H9 (cell line): ENCODE data around the gene DOCK1. TPM values are rescaled to one million over a fixed set of nuclear protein-coding genes. Genes with fewer than 3 reads are reported as not detected.
A peak's percentile ranks its signal among the peaks of the same experiment; 100 is the strongest.

Experiments
- DNase-seq: peaks from one replicate; pipeline ENCODE4 v3.0.0-alpha.2; 2017
- H2AFZ ChIP-seq: one replicate; pipeline ENCODE4 v1.6.1; 2013; ENCODE audit warnings: mild to moderate bottlenecking, low read length, control low read depth, moderate library complexity
- H2AK5ac ChIP-seq: 2 replicates; pipeline ENCODE4 v1.6.1; 2013; ENCODE audit warnings: low read length, control low read depth, mixed read lengths; ENCODE audit not compliant: insufficient read length
- H2BK120ac ChIP-seq: one replicate; pipeline ENCODE4 v1.6.1; 2013; ENCODE audit warnings: low read depth, mild to moderate bottlenecking, low read length, control low read depth, inconsistent platforms; ENCODE audit not compliant: poor library complexity, severe bottlenecking
- H2BK12ac ChIP-seq: 2 replicates; pipeline ENCODE4 v1.6.1; 2013; ENCODE audit warnings: low read length, control low read depth, mixed read lengths, low read depth; ENCODE audit not compliant: insufficient read length
- H2BK15ac ChIP-seq: 2 replicates; pipeline ENCODE4 v1.6.1; 2013; ENCODE audit warnings: low read depth, low read length, control low read depth
- H2BK20ac ChIP-seq: one replicate; pipeline ENCODE4 v1.6.1; 2013; ENCODE audit warnings: low read depth, mild to moderate bottlenecking, low read length, control low read depth, inconsistent platforms; ENCODE audit not compliant: poor library complexity, severe bottlenecking
- H2BK5ac ChIP-seq: 2 replicates; pipeline ENCODE4 v1.6.1; 2013; ENCODE audit warnings: low read length, control low read depth, mixed read lengths; ENCODE audit not compliant: insufficient read length
- H3K14ac ChIP-seq: 2 replicates; pipeline ENCODE4 v1.6.1; 2013; ENCODE audit warnings: low read length, control low read depth; ENCODE audit not compliant: insufficient read depth
- H3K18ac ChIP-seq: 2 replicates; pipeline ENCODE4 v1.6.1; 2013; ENCODE audit warnings: low read depth, mild to moderate bottlenecking, mixed read lengths, low read length, control low read depth; ENCODE audit not compliant: insufficient read length
- H3K23ac ChIP-seq: 2 replicates; pipeline ENCODE4 v1.6.1; 2013; ENCODE audit warnings: low read length, control low read depth, mixed read lengths, low read depth; ENCODE audit not compliant: insufficient read length
- H3K23me2 ChIP-seq: 2 replicates; pipeline ENCODE4 v1.6.1; 2013; ENCODE audit warnings: low read depth, mild to moderate bottlenecking, mixed read lengths, low read length, control low read depth; ENCODE audit not compliant: insufficient read length, poor library complexity, severe bottlenecking
- H3K27ac ChIP-seq: 2 replicates; pipeline ENCODE4 v1.5.1; 2013; ENCODE audit warnings: low read length, control low read depth, mixed read lengths, low read depth; ENCODE audit not compliant: insufficient read length
- H3K27me3 ChIP-seq: 2 replicates; pipeline ENCODE4 v1.6.1; 2013; ENCODE audit warnings: low read length, control low read depth, inconsistent platforms; ENCODE audit not compliant: insufficient read depth
- H3K4ac ChIP-seq: 2 replicates; pipeline ENCODE4 v1.6.1; 2013; ENCODE audit warnings: low read depth, mild to moderate bottlenecking, control low read depth, inconsistent platforms, low read length, moderate library complexity
- H3K4me1 ChIP-seq: 2 replicates; pipeline ENCODE4 v1.6.1; 2013; ENCODE audit warnings: low read length, control low read depth, inconsistent platforms; ENCODE audit not compliant: insufficient read depth
- H3K4me2 ChIP-seq: 2 replicates; pipeline ENCODE4 v1.6.1; 2013; ENCODE audit warnings: low read length, control low read depth, mixed read lengths; ENCODE audit not compliant: insufficient read length, insufficient read depth
- H3K56ac ChIP-seq: 2 replicates; pipeline ENCODE4 v1.6.1; 2013; ENCODE audit warnings: low read depth, mild to moderate bottlenecking, mixed read lengths, low read length, control low read depth; ENCODE audit not compliant: insufficient read length
- H3K79me1 ChIP-seq: 2 replicates; pipeline ENCODE4 v1.6.1; 2013; ENCODE audit warnings: low read depth, mild to moderate bottlenecking, moderate library complexity, low read length, control low read depth, inconsistent platforms; ENCODE audit not compliant: insufficient read depth, poor library complexity, severe bottlenecking
- H3K79me2 ChIP-seq: 2 replicates; pipeline ENCODE4 v1.6.1; 2013; ENCODE audit warnings: low read length, control low read depth, inconsistent platforms; ENCODE audit not compliant: insufficient read depth
- H3K9ac ChIP-seq: 2 replicates; pipeline ENCODE4 v1.6.1; 2013; ENCODE audit warnings: low read length, control low read depth, mixed read lengths; ENCODE audit not compliant: insufficient read length; ENCODE audit errors: extremely low read depth
- H3K9me3 ChIP-seq: one replicate; pipeline ENCODE4 v1.6.1; 2013; ENCODE audit warnings: low read depth, low read length, inconsistent platforms; ENCODE audit not compliant: control insufficient read depth
- H3T11ph ChIP-seq: one replicate; pipeline ENCODE4 v1.6.1; 2013; ENCODE audit warnings: mild to moderate bottlenecking, low read length, control low read depth, inconsistent platforms
- H4K20me1 ChIP-seq: one replicate; pipeline ENCODE4 v1.6.1; 2013; ENCODE audit not compliant: control insufficient read depth, insufficient read length, insufficient read depth
- H4K5ac ChIP-seq: 2 replicates; pipeline ENCODE4 v1.6.1; 2013; ENCODE audit warnings: low read depth, mild to moderate bottlenecking, mixed read lengths, low read length, control low read depth; ENCODE audit not compliant: insufficient read length
- H4K8ac ChIP-seq: replicated peaks from 2 replicates; pipeline ENCODE4 v1.6.1; 2013; ENCODE audit warnings: low read length, control low read depth, mixed read lengths, low read depth; ENCODE audit not compliant: insufficient read length
- H4K91ac ChIP-seq: 2 replicates; pipeline ENCODE4 v1.6.1; 2013; ENCODE audit warnings: low read depth, mild to moderate bottlenecking, moderate library complexity, mixed read lengths, low read length, control low read depth; ENCODE audit not compliant: insufficient read length
- H3K27ac Mint-ChIP-seq, 3 experiments: 2 replicates in 2 of 3; 3 replicates in 1 of 3; pipeline ENCODE4 v1.8.0; 2020 to 2021; ENCODE audit warnings: mixed read lengths in 3 of 3, mild to moderate bottlenecking in 1 of 3, moderate library complexity in 1 of 3
- H3K27me3 Mint-ChIP-seq: 2 replicates; pipeline ENCODE4 v1.8.0; 2021; ENCODE audit warnings: low read depth, mild to moderate bottlenecking, moderate library complexity, mixed read lengths
- H3K36me3 Mint-ChIP-seq, 3 experiments: 2 replicates in 2 of 3; 3 replicates in 1 of 3; pipeline ENCODE4 v1.8.0; 2020 to 2021; ENCODE audit warnings: low read depth in 3 of 3, mixed read lengths in 3 of 3; ENCODE audit not compliant: insufficient read depth in 1 of 3
- H3K4me1 Mint-ChIP-seq, 2 experiments: 2 replicates each; pipeline ENCODE4 v1.8.0; 2020; ENCODE audit warnings: mixed read lengths in 2 of 2
- H3K4me3 Mint-ChIP-seq, 2 experiments: 2 replicates in 1 of 2; 3 replicates in 1 of 2; pipeline ENCODE4 v1.8.0; 2020 to 2021; ENCODE audit warnings: mild to moderate bottlenecking in 2 of 2, mixed read lengths in 2 of 2, moderate library complexity in 1 of 2
- H3K9me3 Mint-ChIP-seq, 2 experiments: 2 replicates in 1 of 2; 3 replicates in 1 of 2; pipeline ENCODE4 v1.8.0; 2020; ENCODE audit warnings: mild to moderate bottlenecking in 2 of 2, mixed read lengths in 2 of 2, moderate library complexity in 1 of 2
- CTCF ChIP-seq: fragments of 200-600 bp; sonication (generic); conservative IDR thresholded peaks from 3 replicates; pipeline ENCODE4 v1.8.0; 2021; ENCODE audit warnings: antibody characterized with exemption, mild to moderate bottlenecking
- WGBS: extraction: QIAGEN DNeasy Blood & Tissue Kit; methylation state at CpG from one replicate; pipeline ENCODE4 v1.1.7; 2013; ENCODE audit warnings: missing lambda C conversion rate, low lambda C conversion rate, mixed read lengths; ENCODE audit not compliant: insufficient read length; ENCODE audit errors: extremely low coverage; 5-methylcytosine and 5-hydroxymethylcytosine counted together
- total RNA-seq: library from RNA; stranded (reverse); gene quantifications from 2 replicates; pipeline ENCODE4 v1.2.1, GENCODE V29; 2021

DOCK1 gene
- total RNA-seq, 1 experiment from 2014 or later = 57.0 TPM

GRCh38 chr10:127176649-127177048 is 271.4 kb downstream of the DOCK1 start:
- no peaks in the 10 kb centered on the region for H3K27me3 Mint-ChIP-seq
- peaks cover 0 to 2% (median 2%) of the 10 kb centered on the region in 3 experiments; a peak in 2 of 7 replicates for H3K36me3 Mint-ChIP-seq
- no peak for TF ChIP-seq CTCF
- no peaks in the 10 kb centered on the region for H3K9me3 ChIP-seq
- H4K5ac ChIP-seq = no peak overlapping the region
- no peak overlapping the region for H3K14ac ChIP-seq
- no CpG with 5 or more reads among the region's 16 CpGs for WGBS
- H3K18ac ChIP-seq = no peak overlapping the region
- no peaks in the 10 kb centered on the region for H3K23me2 ChIP-seq
- H3K9me3 Mint-ChIP-seq = no peaks in the 10 kb centered on the region
- no peak overlapping the region for H3T11ph ChIP-seq
- peak overlapping the region in 1 of 3 experiments; percentile 29; a peak in 2 of 7 replicates for H3K27ac Mint-ChIP-seq
- H3K27ac ChIP-seq = no peak overlapping the region
- H2BK5ac ChIP-seq = no peak overlapping the region
- no peak overlapping the region for H2BK15ac ChIP-seq
- peaks cover 3 to 8% of the 10 kb centered on the region in 2 experiments; a peak in 3 of 4 replicates for H3K4me1 Mint-ChIP-seq
- no peak overlapping the region for H2AK5ac ChIP-seq
- no peak overlapping the region for H3K9ac ChIP-seq
- no peaks in the 10 kb centered on the region for H3K27me3 ChIP-seq
- no peak overlapping the region for H3K4me3 Mint-ChIP-seq
- H3K56ac ChIP-seq = no peak overlapping the region
- no peak overlapping the region for H2AFZ ChIP-seq
- H2BK12ac ChIP-seq = no peak overlapping the region
- no peak overlapping the region for H2BK20ac ChIP-seq
- H2BK120ac ChIP-seq = no peak overlapping the region
- H3K79me2 ChIP-seq = no peaks in the 10 kb centered on the region
- no peaks in the 10 kb centered on the region for H4K20me1 ChIP-seq
- no peak overlapping the region for H3K4ac ChIP-seq
- no peak overlapping the region for H4K91ac ChIP-seq
- no peaks in the 10 kb centered on the region for H3K4me1 ChIP-seq
- H3K23ac ChIP-seq = no peak overlapping the region
- DNase-seq = no peak
- H3K4me2 ChIP-seq = no peak overlapping the region
- H3K79me1 ChIP-seq = no peaks in the 10 kb centered on the region
- no peak overlapping the region for H4K8ac ChIP-seq
